K562 (cell line): ENCODE results near the gene ARMH3. TPM values are rescaled to one million over a fixed set of nuclear protein-coding genes. Genes with fewer than 3 reads are reported as not detected.

Experiments used
- ATAC-seq: fragments of 200-7000 bp; cut with Tn5 transposase; 3 replicates; pipeline ENCODE4 v1.9.1; 2020; ENCODE audit warnings: moderate library complexity
- BruUV-seq: library from RNA; stranded (reverse); fragments of 400-500 nt; replicated peaks from 2 replicates; lab custom pipeline; 2021; lab: Mats Ljungman, UMichigan
- CTCF ChIA-PET: fragments of 300-600 bp; formaldehyde crosslinking; extraction: SDS; loops from one replicate; lab custom pipeline; 2021; ENCODE audit warnings: low intra/inter-chr PET ratio; lab: Yijun Ruan, JAX
- POLR2A ChIA-PET: fragments of 300-600, 350-650 bp; sonication (Branson Sonifier 250); formaldehyde crosslinking; extraction: SDS; loops from one replicate; lab custom pipeline; 2021; ENCODE audit warnings: antibody characterized with exemption, inconsistent platforms; lab: Yijun Ruan, JAX
- DNase-seq, 4 experiments: peaks; one replicate each; pipeline versions ENCODE4 v3.0.0 to v3.0.0-alpha.2; 2011 to 2018; ENCODE audit warnings: low spot score in 3 of 4, mixed read lengths in 3 of 4; ENCODE audit errors: extremely low read depth in 1 of 4
- FAIRE-seq: peaks from 2 replicates; lab custom pipeline; 2011; peaks lifted over from hg19 to GRCh38; lab: Jason Lieb, UNC
- H2AFZ ChIP-seq: 2 replicates; pipeline ENCODE4 v1.6.0; 2011; ENCODE audit warnings: low read depth, low read length, control low read depth, inconsistent platforms
- H3K27ac ChIP-seq: fragments of 200-600 bp; 3 replicates; pipeline ENCODE4 v1.8.0; 2011; ENCODE audit warnings: low read depth, mild to moderate bottlenecking, control low read depth, inconsistent platforms, low read length, moderate library complexity, mixed read lengths; ENCODE audit errors: extremely low read depth
- H3K27me3 ChIP-seq, 2 experiments: fragments of 300-600 bp in 1 of 2; 2 replicates in 1 of 2; 3 replicates in 1 of 2; pipeline versions ENCODE4 v1.6.0 to v1.8.0; 2011; ENCODE audit warnings: inconsistent platforms in 2 of 2, low read length in 2 of 2, mild to moderate bottlenecking in 1 of 2, mixed read lengths in 1 of 2, moderate library complexity in 1 of 2; ENCODE audit not compliant: control insufficient read depth in 2 of 2, insufficient read depth in 2 of 2
- H3K36me3 ChIP-seq: fragments of 300-600 bp; 3 replicates; pipeline ENCODE4 v1.8.0; 2011; ENCODE audit warnings: mild to moderate bottlenecking, low read length, inconsistent platforms; ENCODE audit not compliant: control insufficient read depth, insufficient read depth
- H3K4me1 ChIP-seq, 2 experiments: fragments of 200-600 bp in 1 of 2; replicated peaks in 1 of 2; 2 replicates in 1 of 2; 3 replicates in 1 of 2; pipeline versions ENCODE4 v1.5.1 to v1.8.0; 2011; ENCODE audit warnings: inconsistent platforms in 2 of 2, low read length in 2 of 2, mild to moderate bottlenecking in 1 of 2, mixed read lengths in 1 of 2, moderate library complexity in 1 of 2; ENCODE audit not compliant: control insufficient read depth in 2 of 2, insufficient read depth in 2 of 2
- H3K4me2 ChIP-seq: 2 replicates; pipeline ENCODE4 v1.6.1; 2011; ENCODE audit warnings: low read length, control low read depth, inconsistent platforms, mixed read lengths; ENCODE audit not compliant: insufficient read depth
- H3K4me3 ChIP-seq: fragments of 200-600 bp; sonication (generic), shearing (Covaris generic); 2 replicates; pipeline ENCODE4 v1.5.1; 2016; ENCODE audit warnings: control low read depth, inconsistent platforms
- H3K79me2 ChIP-seq: fragments of 200-600 bp; 3 replicates; pipeline ENCODE4 v1.8.0; 2011; ENCODE audit warnings: low read length, inconsistent platforms; ENCODE audit not compliant: control insufficient read depth, insufficient read depth
- H3K9ac ChIP-seq, 2 experiments: 2 replicates each; pipeline versions ENCODE4 v1.6.0 to v1.6.1; 2011; ENCODE audit warnings: low read depth in 2 of 2, low read length in 2 of 2, control low read depth in 1 of 2, inconsistent platforms in 1 of 2, mild to moderate bottlenecking in 1 of 2, mixed read lengths in 1 of 2; ENCODE audit not compliant: insufficient read depth in 1 of 2
- H3K9me1 ChIP-seq: one replicate; pipeline ENCODE4 v1.6.0; 2011; ENCODE audit warnings: inconsistent platforms, mild to moderate bottlenecking, low read length, moderate library complexity; ENCODE audit not compliant: control insufficient read depth, insufficient read depth
- H3K9me3 ChIP-seq: replicated peaks from 2 replicates; pipeline ENCODE4 v1.5.1; 2011; ENCODE audit warnings: low read depth, low read length, inconsistent platforms; ENCODE audit not compliant: control insufficient read depth, insufficient read depth
- H4K20me1 ChIP-seq: replicated peaks from 2 replicates; pipeline ENCODE4 v1.6.1; 2011; ENCODE audit warnings: low read length, inconsistent platforms, mixed read lengths; ENCODE audit not compliant: control insufficient read depth, insufficient read depth
- ATF4 ChIP-seq: fragments of 450-650 bp; formaldehyde crosslinking; IDR thresholded peaks from 2 replicates; pipeline ENCODE4 v1.4.0; 2022; ENCODE audit warnings: mild to moderate bottlenecking, moderate library complexity
- CAMTA2 ChIP-seq: fragments of 250-450 bp; sonication (Bioruptor Pico); conservative IDR thresholded peaks from 2 replicates; pipeline ENCODE4 v1.5.1; 2022
- COPS2 ChIP-seq: fragments of 450-650 bp; conservative IDR thresholded peaks from 2 replicates; pipeline ENCODE4 v1.6.1; 2016; ENCODE audit warnings: mild to moderate bottlenecking, moderate library complexity
- ELF4 ChIP-seq: fragments of 450-650 bp; formaldehyde crosslinking; IDR thresholded peaks from 2 replicates; pipeline ENCODE4 v1.4.0; 2022; ENCODE audit warnings: missing genetic modification characterization
- GTF2A2 ChIP-seq: IDR thresholded peaks from 2 replicates; pipeline ENCODE4 v1.6.1; 2016; ENCODE audit warnings: mild to moderate bottlenecking, missing genetic modification characterization, missing compliant biosample characterization
- HDAC6 ChIP-seq: IDR thresholded peaks from 2 replicates; pipeline ENCODE4 v1.6.1; 2012; ENCODE audit warnings: low read depth, mild to moderate bottlenecking, control low read depth, inconsistent platforms, low read length, moderate library complexity
- HEY1 ChIP-seq: fragments of 250-450 bp; sonication (Bioruptor Pico); IDR thresholded peaks from 2 replicates; pipeline ENCODE4 v1.5.0; 2020; ENCODE audit warnings: mild to moderate bottlenecking, moderate library complexity, borderline replicate concordance
- LEF1 ChIP-seq: fragments of 450-650 bp; IDR thresholded peaks from 2 replicates; pipeline ENCODE4 v1.6.1; 2016; ENCODE audit warnings: mild to moderate bottlenecking
- MBD1 ChIP-seq: fragments of 250-450 bp; sonication (Bioruptor Pico); IDR thresholded peaks from 2 replicates; pipeline ENCODE4 v1.8.0; 2022; ENCODE audit warnings: inconsistent platforms
- NFE2 ChIP-seq: IDR thresholded peaks from 2 replicates; pipeline ENCODE4 v1.6.1; 2014; ENCODE audit warnings: antibody characterized with exemption, low read depth
- NKRF ChIP-seq: fragments of 450-650 bp; IDR thresholded peaks from 2 replicates; pipeline ENCODE4 v1.6.1; 2016; ENCODE audit warnings: borderline replicate concordance
- POLR2G ChIP-seq: fragments of 200-400 bp; formaldehyde crosslinking; IDR thresholded peaks from 2 replicates; pipeline ENCODE4 v1.6.1; 2017; ENCODE audit warnings: low read depth, mild to moderate bottlenecking, antibody characterized with exemption, low read length, moderate library complexity
- PTBP1 ChIP-seq: fragments of 200-400 bp; formaldehyde crosslinking; IDR thresholded peaks from 2 replicates; pipeline ENCODE4 v1.6.1; 2017; ENCODE audit warnings: low read depth, low read length
- ZBTB2 ChIP-seq: fragments of 450-650 bp; IDR thresholded peaks from 2 replicates; pipeline ENCODE4 v1.6.1; 2016; ENCODE audit warnings: antibody characterized with exemption
- ZNF699 ChIP-seq: fragments of 250-450 bp; sonication (Bioruptor Pico); IDR thresholded peaks from 2 replicates; pipeline ENCODE4 v1.8.0; 2021; ENCODE audit warnings: mild to moderate bottlenecking, moderate library complexity; ENCODE audit not compliant: insufficient replicate concordance
- WGBS: fragments of 100-300 bp; shearing (Covaris generic); methylation state at CpG from one replicate; pipeline ENCODE4 v1.1.6; 2016; ENCODE audit warnings: low coverage, mixed read lengths; ENCODE audit not compliant: insufficient coverage; ENCODE audit errors: missing lambda C conversion rate; 5-methylcytosine and 5-hydroxymethylcytosine counted together
- in situ Hi-C: fragments of 300-500 bp; cut with MboI; formaldehyde crosslinking; loops from 4 replicates; pipeline ENCODE4 v1.15.0; 2018; ENCODE audit warnings: inconsistent platforms, mixed read lengths
- intact Hi-C: fragments of 100-400 bp; cut with micrococcal nuclease; formaldehyde crosslinking; loops from 2 replicates; pipeline ENCODE4 v1.14.2; 2022
- polyA plus RNA-seq, 8 experiments: library from polyadenylated mRNA; depleted of rRNA in 4 of 8; stranded (reverse) in 5 of 8; unstranded in 3 of 8; fragments of >200 nt; fragmentation: Nextera tagmentation in 2 of 8; fragmentation: Illumina TruSeq in 1 of 8; extraction: Ambion mirVana in 2 of 8; extraction: Trizol in 1 of 8; gene quantifications; 2 replicates each; pipeline versions ENCODE4 v1.2.1 to v1.2.3, GENCODE V29; 2011 to 2014; ENCODE audit warnings: inconsistent platforms in 1 of 8, missing spikeins in 1 of 8
- total RNA-seq, 7 experiments: library from RNA; depleted of rRNA in 6 of 7; stranded (reverse); fragments of >200 nt in 6 of 7; fragmentation: Illumina TruSeq in 2 of 7; extraction: Trizol in 2 of 7; gene quantifications; 2 replicates each; pipeline versions ENCODE4 v1.2.1 to v1.2.3, GENCODE V29; 2011 to 2021; ENCODE audit warnings: low replicate concordance in 1 of 7

The ARMH3 gene
- total and polyA plus RNA-seq, 9 of the 15 experiments (the other 6 are each of a cell fraction or from before 2014, with no cell fraction given): 0.29 to 0.73 TPM; not detected in 7

- Histone ChIP-seq H3K9ac (no peak overlapping the region), H3K36me3 (no peaks in the 10 kb centered on the region), H2AFZ (no peak overlapping the region), H3K27me3 (no peaks in the 10 kb centered on the region), H3K9me1 (no peaks in the 10 kb centered on the region), H3K27ac (no peak overlapping the region), H3K4me1 (no peaks in the 10 kb centered on the region), H3K4me3 (no peak overlapping the region), H3K79me2 (no peaks in the 10 kb centered on the region), H3K4me2 (no peak overlapping the region), H4K20me1 (no peaks in the 10 kb centered on the region), H3K9me3 (no peaks in the 10 kb centered on the region)
- FAIRE-seq (no peak), ATAC-seq (no peak), DNase-seq (no peak)
- in situ Hi-C loops (no loop called here), intact Hi-C loops (no loop called here)
- no CpG with 5 or more reads among the region's 1 CpG for WGBS
- no TSS peak for BruUV-seq
- ChIA-PET CTCF (no interaction called here), POLR2A (no interaction called here)
- TF ChIP-seq HDAC6 (no peak), NFE2 (no peak), ZNF699 (CRISPR knock-in tag) (no peak), ATF4 (CRISPR knock-in tag) (no peak), NKRF (no peak), MBD1 (CRISPR knock-in tag) (no peak), CAMTA2 (no peak), COPS2 (no peak), ELF4 (CRISPR knock-in tag) (no peak), ZBTB2 (no peak), PTBP1 (no peak), LEF1 (no peak), HEY1 (CRISPR knock-in tag) (no peak), GTF2A2 (tag) (no peak), POLR2G (no peak)
Observed at GRCh38 chr10:102009801-102010425, 46.1 kb downstream of the ARMH3 start.
